ENCODE data around the gene ADAM17.
A peak's percentile ranks its signal among the peaks of the same experiment; 100 is the strongest.
"Not testable (repeated sequence)": the region's sequence is repeated elsewhere in the genome, so short reads cannot be mapped to it uniquely, and the experiment has no call there.

Gene ADAM17

DNA sequence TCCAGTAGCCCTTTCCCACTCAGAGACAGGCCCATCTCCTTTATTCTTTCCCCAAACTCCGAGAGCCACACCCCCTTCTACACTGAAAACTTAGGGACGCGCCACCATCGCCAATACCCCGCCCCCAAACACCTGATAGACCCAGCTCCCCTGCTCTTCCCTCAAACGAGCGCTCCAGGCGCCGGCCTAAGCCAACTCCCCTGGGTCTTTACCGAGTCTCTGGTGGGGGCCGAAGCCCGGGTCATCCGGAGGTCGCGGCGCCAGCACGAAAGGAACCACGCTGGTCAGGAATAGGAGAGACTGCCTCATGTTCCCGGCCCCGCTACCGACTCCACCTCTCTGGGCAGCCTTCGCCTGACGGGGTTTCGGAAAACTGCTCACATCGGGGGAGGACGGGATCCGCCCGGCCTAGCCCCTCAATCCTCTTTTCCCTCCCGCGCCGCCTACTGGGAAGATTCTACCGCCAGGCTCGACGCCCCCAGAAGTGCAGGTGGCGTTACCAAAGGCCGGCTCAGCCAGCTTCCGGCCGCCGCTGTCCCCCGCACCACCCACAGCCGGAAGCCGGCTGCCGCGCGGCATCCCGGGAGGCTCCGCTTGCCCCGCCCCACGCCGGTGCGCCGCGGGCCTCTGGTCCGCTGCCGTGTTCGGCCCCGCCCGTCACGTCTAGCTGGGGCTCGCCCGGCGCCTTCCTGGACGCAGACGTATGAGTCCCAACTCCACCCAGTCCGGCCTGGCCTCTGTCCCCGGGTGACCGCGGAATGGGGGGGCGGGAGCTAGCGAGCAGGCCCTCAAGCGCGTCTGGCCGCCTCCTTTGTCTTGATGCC is at the start of gene ADAM17:
Gene ADAM17 (minus strand): TSS at position 534 of the 824 bp plus-strand sequence. CDS start 225 bp downstream, at position 309.
- DNase-seq, result peak; percentile 81

DNA sequence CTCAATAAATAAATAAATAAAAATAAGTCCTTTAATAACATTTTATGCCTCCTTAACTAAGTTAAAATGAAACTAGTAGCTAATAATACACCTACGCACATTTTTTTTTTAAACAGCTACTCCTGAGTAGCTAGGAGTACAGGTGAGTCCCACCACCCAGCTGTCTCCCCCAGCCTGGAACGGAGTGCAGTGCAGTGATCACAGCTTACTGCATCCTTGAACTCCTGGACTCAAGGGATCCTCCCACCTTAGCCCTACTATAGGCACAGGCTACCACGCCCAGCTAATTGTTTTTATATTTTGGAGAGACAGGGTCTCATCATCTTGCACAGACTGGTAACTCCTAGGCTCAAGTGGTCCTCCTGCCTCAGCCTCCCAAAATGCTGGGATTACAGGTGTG is 46.8 kb upstream of the ADAM17 start:
- no peak for DNase-seq

DNA sequence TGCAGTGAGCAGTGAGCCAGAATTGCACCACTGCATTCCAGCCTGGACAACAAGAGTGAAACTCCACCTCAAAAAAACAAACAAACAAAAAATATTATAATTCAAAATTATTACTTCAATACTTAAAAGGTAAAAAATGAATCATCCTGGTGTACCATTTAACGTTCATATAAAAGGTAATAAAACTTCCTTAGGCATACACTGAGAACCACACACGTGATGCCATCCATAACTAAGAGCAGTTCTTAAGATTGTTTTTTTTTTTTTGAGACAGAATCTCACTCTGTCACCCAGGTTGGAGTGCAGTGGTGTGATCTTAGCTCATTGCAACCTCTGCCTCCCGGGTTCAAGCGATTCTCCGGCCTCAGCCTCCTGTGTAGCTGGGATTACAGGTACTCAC is 45.8 kb upstream of the ADAM17 start:
- no peak for DNase-seq

DNA sequence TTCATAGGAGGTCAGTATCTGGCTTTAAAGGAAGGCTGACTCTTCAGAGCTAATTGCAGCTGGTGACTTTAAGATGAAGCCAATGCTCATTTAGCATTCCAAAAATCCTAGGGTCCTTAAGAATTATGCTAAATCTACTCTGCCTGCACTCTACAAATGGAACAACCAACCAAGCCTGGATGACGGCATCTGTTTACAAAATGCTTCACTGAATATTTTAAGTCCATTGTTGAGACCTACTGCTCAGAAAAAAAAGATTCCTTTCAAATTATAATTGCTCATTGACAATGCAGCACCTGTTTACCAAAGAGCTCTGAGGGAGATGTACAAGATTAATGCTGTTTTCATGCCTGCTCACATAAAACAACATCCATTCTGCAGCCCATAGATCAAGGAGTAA is 43.8 kb upstream of the ADAM17 start:
- no peak for DNase-seq

DNA sequence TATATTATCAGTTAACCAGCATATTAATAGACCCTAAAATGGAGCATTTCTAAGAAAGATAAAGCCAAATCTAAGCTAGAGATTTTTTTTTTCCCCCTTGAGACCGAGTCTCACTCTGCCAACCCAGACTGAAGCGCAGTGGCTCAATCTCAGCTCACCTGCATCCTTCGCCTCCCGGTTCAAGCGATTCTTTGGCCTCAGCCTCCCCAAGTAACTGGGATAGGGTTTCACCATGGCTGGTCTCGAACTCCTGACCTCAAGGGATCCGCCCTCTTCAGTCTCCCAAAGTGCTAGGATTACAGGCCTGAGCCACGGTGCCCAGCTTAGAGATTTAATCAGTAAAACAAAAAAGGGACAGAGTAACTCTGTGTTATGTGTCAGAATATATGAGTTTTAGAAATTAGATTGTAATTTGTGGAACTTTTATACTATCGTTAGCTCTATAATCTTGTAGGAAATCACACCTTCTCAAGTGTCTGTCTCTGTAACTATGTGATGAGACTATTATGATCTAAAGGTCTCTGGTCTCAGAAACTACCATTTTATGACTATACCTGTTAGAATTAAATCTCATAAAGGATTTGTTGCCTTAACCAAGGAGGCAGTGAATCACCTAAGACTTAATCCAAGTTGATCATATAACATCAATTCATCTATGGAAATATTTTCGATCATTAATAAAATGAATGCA is 41.1 kb upstream of the ADAM17 start:
- DNase-seq, result no peak

DNA sequence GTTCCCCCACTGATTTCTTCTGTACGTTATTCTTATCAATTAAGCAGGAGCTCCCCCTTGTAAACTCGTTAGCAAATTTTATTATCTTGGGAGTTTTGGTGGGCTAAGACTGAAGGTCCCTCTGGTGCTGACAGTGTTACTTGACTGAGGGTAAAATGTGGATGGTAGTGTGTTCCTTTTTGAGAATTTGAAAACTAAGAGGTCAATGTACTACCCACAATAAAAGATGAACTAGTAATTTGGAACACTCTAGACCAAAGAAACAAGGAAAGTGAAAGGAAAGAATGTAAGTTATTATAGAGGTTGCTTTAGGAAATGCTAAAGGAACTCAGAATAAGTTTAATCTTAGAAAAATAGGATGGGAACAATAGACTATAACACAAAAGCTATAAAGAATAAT is 40.1 kb upstream of the ADAM17 start:
- no peak for DNase-seq

DNA sequence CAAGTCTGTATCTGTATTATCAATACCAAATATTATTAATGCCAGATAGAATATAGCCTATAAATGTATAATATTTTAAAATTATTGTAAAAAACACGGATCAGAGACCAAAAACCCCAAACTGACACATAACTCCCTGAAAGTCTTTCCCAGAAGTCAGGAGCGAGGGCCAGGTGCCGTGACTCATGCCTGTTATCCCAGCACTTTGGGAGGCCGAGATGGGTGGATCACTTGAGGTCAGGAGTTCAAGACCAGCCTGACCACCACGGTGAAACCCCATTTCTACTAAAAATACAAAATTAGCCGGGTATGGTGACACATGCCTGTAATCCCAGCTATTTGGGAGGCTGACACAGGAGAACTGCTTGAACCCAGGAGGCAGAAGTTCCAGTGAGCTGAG is 39.6 kb upstream of the ADAM17 start:
- DNase-seq, result not testable (repeated sequence)

DNA sequence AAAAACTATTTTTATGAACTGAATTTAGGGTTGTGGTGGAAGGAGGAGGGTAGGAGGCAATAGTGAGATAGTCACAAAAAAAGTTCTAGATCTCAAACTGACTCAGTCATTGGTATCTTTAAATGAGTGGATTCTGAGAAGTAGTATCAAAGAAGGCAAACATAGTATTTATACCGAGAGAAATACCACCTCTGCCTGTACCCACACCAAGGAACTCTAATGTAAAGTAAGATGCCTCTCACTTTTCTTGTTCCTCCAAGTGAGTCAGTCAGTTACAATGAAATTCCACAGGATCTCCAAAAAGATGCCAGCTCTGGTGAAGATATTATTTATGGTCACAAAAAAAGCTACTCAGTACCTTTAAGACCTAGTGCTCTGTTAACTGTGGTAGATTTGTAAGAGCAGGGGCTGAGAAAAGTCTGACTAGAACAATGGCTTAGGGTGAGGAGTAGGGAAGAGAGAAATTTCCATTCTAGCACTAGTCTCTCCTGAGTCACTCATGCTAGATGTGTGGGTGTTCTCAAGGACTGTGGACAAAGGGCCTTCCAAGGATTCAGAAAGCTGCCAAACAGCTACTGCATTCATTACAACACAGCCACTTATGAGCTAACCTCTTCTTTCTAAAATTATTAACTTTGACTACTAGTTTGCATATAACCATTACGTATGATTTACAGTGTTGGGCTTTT is 38.9 kb upstream of the ADAM17 start:
- DNase-seq, result no peak

DNA sequence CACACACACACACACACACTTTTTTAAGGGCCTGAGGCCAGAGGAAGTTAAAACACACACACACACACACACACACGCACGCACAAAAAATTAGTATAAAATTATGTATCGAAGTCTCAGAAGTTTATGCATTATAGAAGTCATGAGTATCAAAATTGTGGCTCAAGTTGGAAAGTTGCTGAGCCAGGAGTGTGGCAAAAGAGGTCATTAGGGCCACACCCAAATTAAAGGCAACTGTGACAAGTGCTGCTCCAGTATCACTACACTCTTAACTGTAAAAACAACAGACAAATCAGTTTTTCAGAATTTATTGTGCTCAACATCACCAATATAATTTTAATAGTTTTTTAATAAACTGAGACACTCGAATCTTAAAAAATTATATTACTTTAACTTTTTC is 38.3 kb upstream of the ADAM17 start:
- DNase-seq, result no peak

DNA sequence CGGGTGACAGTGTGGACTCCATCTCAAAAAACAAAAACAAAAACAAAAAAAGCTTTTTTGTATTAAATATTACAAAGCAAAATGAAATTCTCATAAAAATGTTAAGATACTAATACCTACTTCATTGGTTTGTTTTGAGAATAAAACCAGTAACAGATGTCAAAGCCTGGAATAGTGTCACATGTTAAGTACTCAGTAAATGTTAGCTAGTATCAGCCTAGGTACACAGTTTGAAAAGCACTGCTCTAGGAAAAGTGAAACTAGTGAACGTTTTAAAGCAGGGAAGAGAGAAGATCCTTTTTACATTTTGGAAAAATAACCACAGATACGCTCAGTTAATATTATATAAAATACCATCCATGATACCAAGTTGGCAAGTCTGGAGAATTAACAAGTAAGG is 37.1 kb upstream of the ADAM17 start:
- DNase-seq, result no peak

DNA sequence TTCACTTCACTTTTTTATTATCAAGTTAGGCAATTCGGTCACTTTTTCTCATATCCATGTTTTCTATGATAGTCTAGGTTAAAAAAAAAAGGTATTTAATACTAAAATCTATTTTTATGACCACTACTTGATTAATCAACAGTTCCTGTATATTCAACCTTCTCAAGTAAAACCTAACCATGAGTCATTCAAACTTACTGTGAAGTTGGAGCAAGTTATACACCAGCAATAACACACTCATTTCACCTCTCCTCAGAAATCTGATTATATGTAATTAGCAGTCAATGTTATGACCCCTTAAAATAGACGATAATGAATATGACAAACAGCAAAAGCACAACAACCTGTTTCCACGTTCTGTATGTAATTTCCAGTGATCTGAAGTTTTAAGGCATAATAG is 35.0 kb upstream of the ADAM17 start:
- no peak for DNase-seq

DNA sequence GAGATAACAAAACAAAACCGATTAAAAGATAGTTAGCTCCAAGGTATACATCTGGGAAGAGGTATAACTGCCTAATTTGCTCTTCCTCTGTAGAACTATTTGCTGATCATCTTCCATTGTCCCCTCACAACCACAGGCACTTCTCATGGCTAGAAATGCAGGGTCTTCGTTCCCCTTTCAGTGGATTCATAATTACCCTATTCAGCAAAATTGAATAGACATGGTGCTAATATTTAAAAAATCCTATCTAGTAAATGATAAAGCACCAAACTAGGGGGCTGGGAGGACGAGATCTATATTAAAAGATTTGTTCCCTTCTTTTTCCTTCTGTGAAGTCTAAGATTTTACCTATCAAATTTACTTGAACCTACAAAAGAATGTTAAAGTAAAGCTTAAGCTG is 30.8 kb upstream of the ADAM17 start:
- no peak for DNase-seq

DNA sequence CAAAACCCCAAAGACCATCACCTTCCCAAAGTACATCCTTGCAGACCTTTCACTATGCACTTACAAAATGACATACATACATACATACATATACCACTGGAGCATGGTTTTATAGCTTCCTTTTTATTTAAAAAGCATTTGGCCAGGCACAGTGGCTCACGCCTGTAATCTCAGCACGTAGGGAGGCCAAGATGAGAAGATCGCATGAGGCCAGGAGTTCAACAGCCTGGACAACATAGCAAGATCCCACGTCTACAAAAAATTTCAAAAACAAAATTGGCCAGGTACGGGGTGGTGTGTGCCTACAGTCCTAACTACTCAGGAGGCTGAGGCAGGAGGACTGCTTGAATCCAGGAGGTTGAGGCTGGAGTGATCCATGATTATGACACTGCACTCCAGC is 29.9 kb upstream of the ADAM17 start:
- no peak for DNase-seq

DNA sequence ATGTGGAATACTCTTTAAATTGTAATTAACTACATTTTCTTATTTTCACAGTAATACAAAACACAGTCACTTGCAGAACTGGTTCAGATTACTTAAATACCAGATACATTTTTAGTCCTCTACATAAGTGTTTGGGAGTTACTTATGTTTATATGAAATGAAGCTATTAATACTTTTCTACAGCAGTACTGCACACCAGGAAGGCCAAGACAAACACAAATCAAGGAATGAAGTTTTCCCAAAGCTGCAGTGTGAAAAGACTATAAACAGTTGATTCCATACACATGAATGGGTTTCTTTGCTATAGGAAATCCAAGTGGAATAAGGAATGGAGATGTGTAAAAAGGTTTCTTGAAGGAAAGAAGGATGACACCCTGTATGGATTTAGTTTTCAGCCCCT is 29.3 kb upstream of the ADAM17 start:
- not testable (repeated sequence) for DNase-seq

DNA sequence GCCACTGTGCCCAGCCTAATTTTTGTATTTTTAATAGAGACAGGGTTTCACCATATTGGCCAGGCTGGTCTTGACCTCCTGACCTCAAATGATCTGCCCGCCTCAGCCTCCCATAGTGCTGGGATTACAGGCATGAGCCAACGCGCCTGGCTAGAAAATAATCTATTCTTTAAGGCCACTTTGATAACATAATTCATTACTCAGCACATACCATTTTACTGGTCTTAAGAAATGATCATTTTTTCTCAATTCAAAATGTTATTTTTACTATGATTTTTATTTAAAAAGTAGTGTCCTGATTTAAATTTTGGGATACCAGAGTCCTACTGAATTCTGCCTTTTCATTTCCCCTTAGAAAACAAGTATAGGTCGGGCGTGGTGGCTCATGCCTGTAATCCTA is 27.0 kb upstream of the ADAM17 start:
- no peak for DNase-seq

DNA sequence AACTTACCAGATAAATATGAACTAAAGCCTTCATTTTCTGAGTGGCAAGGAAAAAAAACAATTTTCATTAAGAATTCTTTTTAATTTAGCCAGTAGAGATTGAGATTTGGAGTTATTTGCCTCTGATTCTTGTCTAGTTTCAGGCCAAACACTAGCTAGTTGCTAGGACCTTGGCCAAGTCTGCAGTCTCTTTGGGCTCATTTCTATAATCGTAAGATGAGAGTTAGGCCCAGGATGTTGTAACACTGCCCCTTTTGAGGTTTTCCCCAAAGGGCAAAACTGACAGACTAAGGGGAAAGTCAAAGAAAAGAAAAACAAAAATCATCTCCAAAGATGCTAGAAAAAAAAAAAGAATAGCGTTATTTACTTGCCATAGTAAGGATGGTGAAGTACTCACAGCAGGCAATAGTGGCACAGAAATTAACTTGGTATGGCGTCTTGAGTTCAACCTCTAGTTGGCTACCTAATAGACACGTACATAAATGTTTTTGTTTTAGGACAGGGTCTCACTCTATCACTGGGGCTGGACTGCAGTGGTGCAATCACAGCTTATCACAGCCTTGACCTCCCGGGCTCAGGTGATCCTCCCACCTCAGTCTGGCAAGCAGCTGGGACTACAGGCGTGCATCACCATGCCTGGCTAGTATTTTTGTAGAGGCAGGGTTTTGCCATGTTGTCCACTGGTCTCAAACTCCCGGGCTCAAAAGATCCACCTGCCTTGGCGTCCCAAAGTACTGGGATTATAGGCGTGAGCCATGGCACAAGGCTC is 23.0 kb upstream of the ADAM17 start:
- DNase-seq, result no peak

DNA sequence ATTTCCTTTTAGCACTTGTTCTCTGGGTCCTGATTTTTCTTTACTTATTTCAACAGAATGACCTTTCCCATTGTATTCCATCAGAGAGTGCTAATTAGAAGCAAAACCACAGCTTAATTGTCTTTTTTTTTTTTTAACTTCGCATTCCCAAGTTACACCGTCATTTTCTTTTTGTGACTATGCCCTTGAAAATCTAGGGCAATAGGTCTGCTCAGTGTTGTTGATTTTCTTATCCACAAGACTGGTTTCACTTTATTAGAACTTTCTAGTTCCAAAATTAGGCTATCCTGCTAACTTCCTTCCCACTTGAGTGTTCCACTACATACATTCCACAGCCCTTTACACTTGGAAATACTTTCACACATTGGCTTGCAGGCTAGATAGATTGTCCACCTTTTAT is 18.7 kb upstream of the ADAM17 start:
- DNase-seq, result no peak

DNA sequence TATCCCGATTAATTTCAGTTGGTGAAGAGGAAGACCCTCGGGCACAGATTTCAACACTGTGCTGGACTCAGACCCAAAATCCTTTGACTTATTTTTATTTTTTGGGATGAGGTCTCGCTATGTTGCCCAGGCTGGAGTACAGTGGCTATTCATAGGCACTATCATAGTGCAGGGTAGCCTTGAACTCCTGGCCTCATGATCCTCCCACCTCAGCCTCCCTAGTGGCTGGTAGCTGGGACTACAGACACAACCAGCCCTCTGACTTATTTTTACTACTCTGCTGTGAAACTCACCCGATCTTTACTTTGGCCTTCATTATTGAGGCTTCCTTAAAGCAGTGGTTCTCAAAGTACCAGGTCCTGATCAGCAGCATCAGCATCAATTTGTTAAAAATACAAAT is 18.2 kb upstream of the ADAM17 start:
- no peak for DNase-seq

DNA sequence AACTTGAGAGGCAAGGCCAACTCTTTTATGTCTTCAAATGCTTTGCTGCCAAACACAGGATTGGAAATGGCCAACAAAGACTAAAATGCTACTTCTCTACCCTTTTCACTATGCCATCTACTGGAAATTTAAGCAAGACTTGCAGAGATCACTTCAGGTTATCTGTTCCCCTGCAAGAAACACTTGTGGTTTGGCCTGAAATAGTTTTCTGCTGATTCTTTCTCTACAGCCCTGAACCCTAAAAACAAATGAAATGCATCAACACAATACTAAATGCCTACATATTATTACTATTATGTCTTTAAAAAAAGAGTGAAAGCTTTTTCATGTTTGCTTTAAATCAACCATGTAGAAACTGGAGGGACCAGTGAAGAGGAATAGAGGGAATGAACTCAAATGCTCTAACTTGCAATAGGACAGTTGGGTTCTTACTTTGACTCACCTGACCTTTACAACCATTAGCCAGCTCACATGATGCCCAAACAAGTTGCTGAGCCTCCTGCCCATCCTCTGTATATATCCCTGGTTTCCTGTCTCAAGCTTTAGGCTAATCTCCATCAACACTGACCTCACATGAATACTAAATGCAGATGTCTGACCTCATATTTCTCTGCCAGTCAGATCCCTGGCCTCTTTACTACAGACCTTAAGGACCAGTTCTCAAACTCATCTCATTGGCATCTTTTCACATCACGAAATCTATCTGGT is 17.5 kb upstream of the ADAM17 start:
- DNase-seq, result no peak

DNA sequence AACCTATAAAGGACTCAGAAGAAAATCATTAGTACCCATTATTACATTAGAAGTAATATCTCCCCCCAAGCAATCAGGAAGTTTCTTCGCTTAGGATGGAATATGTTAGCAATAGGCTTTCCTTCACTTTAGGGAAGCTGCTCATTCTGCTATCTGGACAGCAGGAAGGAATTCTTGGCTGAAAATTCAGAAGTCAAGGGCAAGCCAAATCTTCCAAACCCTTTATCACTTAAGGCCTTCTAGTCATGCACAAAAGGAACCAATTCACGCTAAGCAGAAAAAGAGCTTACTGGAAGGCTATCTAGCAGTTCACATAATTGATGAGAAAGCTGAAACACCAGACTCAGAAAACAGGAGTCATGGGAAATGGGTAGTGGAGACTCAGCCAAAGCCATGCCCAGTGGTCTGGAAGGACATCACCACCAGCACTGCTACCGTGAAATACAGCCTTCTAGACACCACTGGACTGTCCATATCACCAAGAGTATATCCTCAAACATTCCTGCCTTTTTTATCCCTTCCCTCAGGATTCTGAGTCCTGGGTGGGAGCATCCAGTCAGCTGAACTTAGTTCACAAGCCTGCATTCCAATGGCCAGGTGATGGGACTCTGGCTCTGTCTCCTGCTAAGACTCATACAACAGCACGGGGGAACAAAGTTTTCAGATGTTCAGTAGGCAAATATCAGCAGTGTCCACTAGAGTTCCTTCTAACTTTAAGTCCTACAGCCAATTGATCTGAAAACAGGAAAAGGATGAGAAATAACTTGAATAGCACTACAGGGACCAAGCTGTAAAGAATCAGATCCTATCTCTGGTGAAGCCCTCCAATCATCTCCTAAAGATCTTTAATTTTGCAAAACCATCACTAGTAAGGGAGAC is 14.8 kb upstream of the ADAM17 start:
- no peak for DNase-seq

DNA sequence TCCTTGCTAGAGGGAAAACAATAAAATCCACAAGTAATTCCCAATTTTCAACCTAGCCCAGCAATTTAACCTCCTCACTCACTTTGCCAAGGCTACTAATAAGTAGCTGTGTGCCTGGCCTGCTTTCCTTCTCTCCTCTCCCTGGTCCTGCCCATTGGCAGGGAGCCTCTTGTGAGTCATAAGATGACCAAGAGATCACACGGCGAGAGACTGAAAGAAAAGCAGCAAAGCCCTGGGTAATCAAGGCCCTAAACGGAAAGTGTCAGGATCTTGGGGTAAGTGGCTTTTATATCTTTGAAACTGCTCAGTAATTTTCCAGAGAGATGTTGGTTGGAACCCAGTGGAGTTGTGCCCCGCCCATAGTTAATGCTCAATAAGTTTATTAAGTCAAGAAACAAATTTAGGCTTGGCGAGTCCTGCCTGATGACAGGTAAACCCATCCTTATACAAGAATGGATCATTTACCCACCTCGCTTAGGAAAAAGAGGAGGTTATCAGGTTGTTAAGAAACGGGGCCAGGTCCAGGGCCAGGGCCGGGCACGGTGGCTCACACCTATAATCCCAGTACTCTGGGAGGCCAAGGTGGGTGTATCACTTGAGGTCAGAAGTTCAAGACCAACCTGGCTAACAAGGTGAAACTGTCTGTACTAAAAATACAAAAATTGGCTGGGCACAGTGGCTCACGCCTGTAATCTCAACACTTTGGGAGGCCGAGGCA is 10.0 kb upstream of the ADAM17 start:
- no peak for DNase-seq

All from activated gamma-delta T cell treated with Interleukin-2 at 50 U/mL for 16 hours (primary cell).